Upper lobe of left lung (tissue), 6 donors: ENCODE measurements around the gene SPDYC. TPM values are rescaled to one million over a fixed set of nuclear protein-coding genes. Genes with fewer than 3 reads are reported as not detected.

Source experiments
- ATAC-seq, 2 donors: fragments of 200-7000 bp; cut with Tn5 transposase; one replicate each; pipeline ENCODE4 v1.9.1; 2022; ENCODE audit warnings: mild to moderate bottlenecking in 2 of 2, moderate library complexity in 2 of 2; ENCODE audit not compliant: low FRiP score in 2 of 2
- DNase-seq, 2 donors: peaks; one replicate each; pipeline ENCODE4 v3.0.0-alpha.2; 2019 to 2020
- H3K27ac ChIP-seq, 4 donors: fragments of 200-600 bp; sonication (generic); one replicate each; pipeline ENCODE4 v1.5.1; 2016 to 2019
- H3K27me3 ChIP-seq, 4 donors: fragments of 200-600 bp; sonication (generic); one replicate each; pipeline ENCODE4 v1.5.1; 2017 to 2019
- H3K36me3 ChIP-seq, 4 donors: fragments of 200-600 bp; sonication (generic); one replicate each; pipeline ENCODE4 v1.5.1; 2016 to 2019
- H3K4me1 ChIP-seq, 4 donors: fragments of 200-600 bp; sonication (generic); one replicate each; pipeline ENCODE4 v1.5.1; 2018 to 2019
- H3K4me3 ChIP-seq, 4 donors: fragments of 200-600 bp; sonication (generic); one replicate each; pipeline ENCODE4 v1.5.1; 2017 to 2019; ENCODE audit warnings: mild to moderate bottlenecking in 2 of 4, moderate library complexity in 1 of 4
- H3K9me3 ChIP-seq, 4 donors: fragments of 200-600 bp; sonication (generic); one replicate each; pipeline ENCODE4 v1.5.1; 2018 to 2019
- CTCF ChIP-seq, 6 experiments: fragments of 450-650 bp in 4 of 6; fragments of 200-600 bp in 2 of 6; sonication (generic) in 2 of 6; IDR thresholded peaks; one replicate each; pipeline ENCODE4 v1.5.1; 2016 to 2019; ENCODE audit warnings: antibody characterized with exemption in 6 of 6
- EP300 ChIP-seq, 4 donors: sonication (generic); formaldehyde crosslinking; IDR thresholded peaks; one replicate each; pipeline ENCODE4 v1.5.1; 2017; ENCODE audit warnings: antibody characterized with exemption in 4 of 4, control low read depth in 2 of 4
- POLR2A ChIP-seq, 4 donors: fragments of 450-650 bp; IDR thresholded peaks; one replicate each; pipeline ENCODE4 v1.5.1; 2016 to 2017; ENCODE audit warnings: antibody characterized with exemption in 4 of 4, mild to moderate bottlenecking in 2 of 4
- POLR2AphosphoS5 ChIP-seq, 2 donors: sonication (generic); formaldehyde crosslinking; IDR thresholded peaks; one replicate each; pipeline ENCODE4 v1.5.1; 2017; ENCODE audit warnings: antibody characterized with exemption in 2 of 2
- WGBS, 2 donors: methylation state at CpG; one replicate each; pipeline ENCODE4 v1.1.5; 2017 to 2018; 5-methylcytosine and 5-hydroxymethylcytosine counted together
- small RNA-seq, 4 donors: library from RNA; depleted of rRNA; stranded (forward); fragments of <200 nt; gene quantifications; one replicate each; pipeline ENCODE3, GENCODE V24; 2016
- total RNA-seq, 6 donors: library from RNA; depleted of rRNA in 4 of 6; stranded (reverse); fragments of >200 nt in 4 of 6; gene quantifications; one replicate each; pipeline versions ENCODE4 v1.1.0 to v1.2.1, GENCODE V29; 2016 to 2021
- donor health status: DM: no; HTN: no; CAD: no; lungs with moderate emphysema.
- donor health status: DM: no; HTN: yes; CAD: no; lungs with severe emphysema.

The SPDYC gene
- total RNA-seq, 6 donors from 2014 or later = not detected

GRCh38 chr11:65217441-65218423 lies 47.7 kb downstream of the SPDYC start:
- no peak for ATAC-seq
- WGBS, 2 donors = 78 to 85% methylated on average over 16 to 18 of the region's 19 CpGs
- DNase-seq = no peak
- TF ChIP-seq CTCF (IDR thresholded peaks at IDR 0.05) = no peak
- no peak for TF ChIP-seq POLR2AphosphoS5 (IDR thresholded peaks at IDR 0.05)
- TF ChIP-seq POLR2A (IDR thresholded peaks at IDR 0.05) = no peak
- no peak for TF ChIP-seq EP300 (IDR thresholded peaks at IDR 0.05)
- no peaks in the 10 kb centered on the region for H3K27me3 ChIP-seq
- H3K4me1 ChIP-seq = peaks cover 0 to 21% (median 7%) of the 10 kb centered on the region in 4 donors
- H3K27ac ChIP-seq = no peak overlapping the region
- H3K9me3 ChIP-seq = no peaks in the 10 kb centered on the region
- H3K36me3 ChIP-seq = no peaks in the 10 kb centered on the region
- no peak overlapping the region for H3K4me3 ChIP-seq

GRCh38 chr11:65218446-65218845 lies 48.4 kb downstream of the SPDYC start:
- DNase-seq (no peak), ATAC-seq (no peak)
- Histone ChIP-seq H3K9me3 (no peaks in the 10 kb centered on the region), H3K27ac (no peak overlapping the region), H3K27me3 (no peaks in the 10 kb centered on the region), H3K4me1 (peaks cover 0 to 24% (median 8%) of the 10 kb centered on the region in 4 donors), H3K36me3 (no peaks in the 10 kb centered on the region), H3K4me3 (no peak overlapping the region)
- no peak for TF ChIP-seq EP300 (IDR thresholded peaks at IDR 0.05)
- TF ChIP-seq POLR2AphosphoS5 (IDR thresholded peaks at IDR 0.05) = no peak
- TF ChIP-seq POLR2A (IDR thresholded peaks at IDR 0.05) = no peak
- WGBS, 2 donors = 89 to 90% methylated on average over 9 of the region's 9 CpGs

GRCh38 chr11:65219930-65220213 lies 49.8 kb downstream of the SPDYC start:
- no peaks in the 10 kb centered on the region for H3K36me3 ChIP-seq

GRCh38 chr11:65221026-65221425 lies 51.0 kb downstream of the SPDYC start:
- no peak overlapping the region for H3K4me3 ChIP-seq
- H3K27ac ChIP-seq = no peak overlapping the region
- H3K4me1 ChIP-seq = peaks cover 14 to 33% (median 16%) of the 10 kb centered on the region in 4 donors
- H3K9me3 ChIP-seq = no peaks in the 10 kb centered on the region
- no peak for DNase-seq
- no peak for TF ChIP-seq POLR2AphosphoS5 (IDR thresholded peaks at IDR 0.05)
- TF ChIP-seq CTCF (IDR thresholded peaks at IDR 0.05) = no peak
- no peak for TF ChIP-seq EP300 (IDR thresholded peaks at IDR 0.05)
- TF ChIP-seq POLR2A (IDR thresholded peaks at IDR 0.05) = no peak
- 93 to 98% methylated on average over 9 to 10 of the region's 10 CpGs for WGBS, 2 donors
- no peaks in the 10 kb centered on the region for H3K36me3 ChIP-seq
- no peak for ATAC-seq
- no peaks in the 10 kb centered on the region for H3K27me3 ChIP-seq

More at GRCh38 chr11:65219930-65220213, 49.8 kb downstream of the SPDYC start:
- H3K9me3 ChIP-seq = no peaks in the 10 kb centered on the region
- 60 to 67% methylated on average over 3 of the region's 3 CpGs for WGBS, 2 donors
- no peak overlapping the region for H3K4me3 ChIP-seq
- H3K27me3 ChIP-seq = no peaks in the 10 kb centered on the region
- no peak for DNase-seq
- peak in 1 of 2 donors; percentile 55 for ATAC-seq
- peaks cover 3 to 22% (median 7%) of the 10 kb centered on the region in 4 donors for H3K4me1 ChIP-seq
- no peak for TF ChIP-seq POLR2A (IDR thresholded peaks at IDR 0.05)
- no peak for TF ChIP-seq POLR2AphosphoS5 (IDR thresholded peaks at IDR 0.05)
- TF ChIP-seq CTCF (IDR thresholded peaks at IDR 0.05) = no peak
- TF ChIP-seq EP300 (IDR thresholded peaks at IDR 0.05) = no peak
- no peak overlapping the region for H3K27ac ChIP-seq

Small RNAs within 50 kb of the gene (small RNA-seq; reads per million reads assigned to genes)
- gene HIGD1AP10 (0 reads per million in 4 donors), gene PDCL2P2 (0 reads per million in 4 donors), gene RNU2-23P (0.11 to 1.4 (median 0.49) reads per million in 4 donors)

Other genes starting within 250 kb of the SPDYC start
- 10 to 100 TPM; 21.0 to 48.1 (median 27.5) TPM for gene PPP2R5B, start 245.5 kb upstream of the SPDYC start, total RNA-seq
- gene GPHA2, start 234.3 kb upstream of the SPDYC start, total RNA-seq = not detected
- gene MAJIN, start 198.1 kb upstream of the SPDYC start, total RNA-seq = under 1 TPM in 1 of 6 donors, not detected in 5; 0.15 TPM
- gene BATF2, start 173.3 kb upstream of the SPDYC start, total RNA-seq = 10 to 100 TPM in 1 of 6 donors, 1 to 10 TPM in 5; 1.7 to 36.7 (median 6.0) TPM
- 100 to 1,000 TPM in 1 of 6 donors, 10 to 100 TPM in 5; 41.9 to 113 (median 81.2) TPM for gene ARL2, start 156.1 kb upstream of the SPDYC start, total RNA-seq
- gene SNX15, start 142.8 kb upstream of the SPDYC start, total RNA-seq = 10 to 100 TPM; 14.7 to 32.1 (median 21.2) TPM
- 10 to 100 TPM in 5 of 6 donors, 1 to 10 TPM in 1; 9.1 to 18.9 (median 14.5) TPM for gene SAC3D1, start 129.0 kb upstream of the SPDYC start, total RNA-seq
- 10 to 100 TPM in 2 of 6 donors, 1 to 10 TPM in 4; 5.9 to 27.2 (median 9.1) TPM for gene NAALADL1, start 111.7 kb upstream of the SPDYC start, total RNA-seq
- 1 to 10 TPM; 1.0 to 4.4 (median 1.8) TPM for gene CDCA5, start 86.2 kb upstream of the SPDYC start, total RNA-seq
- 10 to 100 TPM; 21.4 to 39.8 (median 34.6) TPM for gene ZFPL1, start 86.0 kb upstream of the SPDYC start, total RNA-seq
- 100 to 1,000 TPM; 102 to 531 (median 175) TPM for gene VPS51, start 74.0 kb upstream of the SPDYC start, total RNA-seq
- gene TM7SF2, start 58.4 kb upstream of the SPDYC start, total RNA-seq = 10 to 100 TPM; 36.8 to 82.7 (median 45.5) TPM
- 10 to 100 TPM; 12.6 to 28.5 (median 15.2) TPM for gene ZNHIT2, start 52.5 kb upstream of the SPDYC start, total RNA-seq
- 1,000 to 10,000 TPM in 1 of 6 donors, 100 to 1,000 TPM in 5; 405 to 1,014 (median 590) TPM for gene FAU, start 48.1 kb upstream of the SPDYC start, total RNA-seq
- gene MRPL49, start 47.9 kb upstream of the SPDYC start, total RNA-seq = 10 to 100 TPM; 15.7 to 78.6 (median 57.1) TPM
- gene SYVN1, start 35.7 kb upstream of the SPDYC start, total RNA-seq = 10 to 100 TPM; 31.1 to 70.6 (median 50.0) TPM
- gene CAPN1, start 11.7 kb downstream of the SPDYC start, total RNA-seq = 100 to 1,000 TPM; 152 to 327 (median 235) TPM
- gene POLA2, start 91.7 kb downstream of the SPDYC start, total RNA-seq = 10 to 100 TPM in 3 of 6 donors, 1 to 10 TPM in 3; 6.0 to 19.9 (median 8.7) TPM
- 10 to 100 TPM in 5 of 6 donors, 1 to 10 TPM in 1; 7.7 to 45.2 (median 14.6) TPM for gene CDC42EP2, start 144.6 kb downstream of the SPDYC start, total RNA-seq
- 10 to 100 TPM; 32.1 to 68.1 (median 54.7) TPM for gene DPF2, start 163.6 kb downstream of the SPDYC start, total RNA-seq
- gene TIGD3, start 184.5 kb downstream of the SPDYC start, total RNA-seq = under 1 TPM in 4 of 6 donors, not detected in 2; 0.15 to 0.51 (median 0.35) TPM
- 10 to 100 TPM in 4 of 6 donors, 1 to 10 TPM in 2; 5.5 to 40.8 (median 19.4) TPM for gene SLC25A45, start 212.4 kb downstream of the SPDYC start, total RNA-seq
- 10 to 100 TPM; 31.4 to 77.5 (median 45.8) TPM for gene FRMD8, start 216.4 kb downstream of the SPDYC start, total RNA-seq